PFSK-1 (cell line): Measurements from ENCODE around the gene GATB.

ENCODE experiments used
- POLR2AphosphoS5 ChIP-seq: IDR thresholded peaks from 2 replicates; pipeline ENCODE4 v1.6.1; 2012; ENCODE audit warnings: low read depth, mild to moderate bottlenecking, control low read depth, low read length, moderate library complexity
- SIN3A ChIP-seq: IDR thresholded peaks from 2 replicates; pipeline ENCODE4 v1.6.1; 2012; ENCODE audit warnings: mild to moderate bottlenecking, low read length, moderate library complexity, borderline replicate concordance; ENCODE audit not compliant: insufficient read depth
- TAF1 ChIP-seq: IDR thresholded peaks from 2 replicates; pipeline ENCODE4 v1.6.1; 2012; ENCODE audit warnings: low read length, control low read depth, borderline replicate concordance; ENCODE audit not compliant: insufficient read depth
- TF ChIP-seq, protein P1 (sequence below), 2 experiments: IDR thresholded peaks; 2 replicates each; pipeline versions ENCODE4 v1.6.1 to v1.8.0; 2011 to 2012; ENCODE audit warnings: low read depth in 2 of 2, low read length in 2 of 2, control low read depth in 1 of 2, inconsistent platforms in 1 of 2, mild to moderate bottlenecking in 1 of 2, moderate library complexity in 1 of 2; ENCODE audit not compliant: insufficient read depth in 1 of 2

GRCh38 chr4:151709587-151709986 is 51.2 kb downstream of the GATB start:
- TF ChIP-seq SIN3A (no peak), TAF1 (no peak), POLR2AphosphoS5 (no peak)
- TF ChIP-seq, protein P1, sequence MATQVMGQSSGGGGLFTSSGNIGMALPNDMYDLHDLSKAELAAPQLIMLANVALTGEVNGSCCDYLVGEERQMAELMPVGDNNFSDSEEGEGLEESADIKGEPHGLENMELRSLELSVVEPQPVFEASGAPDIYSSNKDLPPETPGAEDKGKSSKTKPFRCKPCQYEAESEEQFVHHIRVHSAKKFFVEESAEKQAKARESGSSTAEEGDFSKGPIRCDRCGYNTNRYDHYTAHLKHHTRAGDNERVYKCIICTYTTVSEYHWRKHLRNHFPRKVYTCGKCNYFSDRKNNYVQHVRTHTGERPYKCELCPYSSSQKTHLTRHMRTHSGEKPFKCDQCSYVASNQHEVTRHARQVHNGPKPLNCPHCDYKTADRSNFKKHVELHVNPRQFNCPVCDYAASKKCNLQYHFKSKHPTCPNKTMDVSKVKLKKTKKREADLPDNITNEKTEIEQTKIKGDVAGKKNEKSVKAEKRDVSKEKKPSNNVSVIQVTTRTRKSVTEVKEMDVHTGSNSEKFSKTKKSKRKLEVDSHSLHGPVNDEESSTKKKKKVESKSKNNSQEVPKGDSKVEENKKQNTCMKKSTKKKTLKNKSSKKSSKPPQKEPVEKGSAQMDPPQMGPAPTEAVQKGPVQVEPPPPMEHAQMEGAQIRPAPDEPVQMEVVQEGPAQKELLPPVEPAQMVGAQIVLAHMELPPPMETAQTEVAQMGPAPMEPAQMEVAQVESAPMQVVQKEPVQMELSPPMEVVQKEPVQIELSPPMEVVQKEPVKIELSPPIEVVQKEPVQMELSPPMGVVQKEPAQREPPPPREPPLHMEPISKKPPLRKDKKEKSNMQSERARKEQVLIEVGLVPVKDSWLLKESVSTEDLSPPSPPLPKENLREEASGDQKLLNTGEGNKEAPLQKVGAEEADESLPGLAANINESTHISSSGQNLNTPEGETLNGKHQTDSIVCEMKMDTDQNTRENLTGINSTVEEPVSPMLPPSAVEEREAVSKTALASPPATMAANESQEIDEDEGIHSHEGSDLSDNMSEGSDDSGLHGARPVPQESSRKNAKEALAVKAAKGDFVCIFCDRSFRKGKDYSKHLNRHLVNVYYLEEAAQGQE (IDR thresholded peaks at IDR 0.05; ENCODE audit: insufficient read depth in 1 of 2, low read depth in 2 of 2, low read length in 2 of 2): no peak
